Nucleus accumbens (tissue), 56 donors: ENCODE results near the gene CEP85.

Experiments used
- DNase-seq, 56 donors: peaks; one replicate each; lab custom pipeline; 2025; lab: John Stamatoyannopoulos, UW

The CEP85 gene

GRCh38 chr1:26275580-26276431 lies 41.8 kb downstream of the CEP85 start:
- peak in 49 of 56 donors; percentile 14 to 86 (median 58) for DNase-seq

GRCh38 chr1:26276432-26276838 lies 42.4 kb downstream of the CEP85 start:
- DNase-seq = peak in 2 of 56 donors; percentile 24 to 26

- no peak for DNase-seq
Observed at GRCh38 chr1:26277261-26277661, 43.3 kb downstream of the CEP85 start.

- DNase-seq = no peak
Observed at GRCh38 chr1:26277719-26278118, 43.7 kb downstream of the CEP85 start.

- peak in 5 of 56 donors; percentile 17 to 47 (median 21) for DNase-seq
Observed at GRCh38 chr1:26278303-26278702, 44.3 kb downstream of the CEP85 start.

GRCh38 chr1:26278724-26279455 lies 44.9 kb downstream of the CEP85 start:
- DNase-seq = peak in 1 of 56 donors; percentile 16

GRCh38 chr1:26279456-26280332 lies 45.7 kb downstream of the CEP85 start, which contains the start of gene SH3BGRL3:
SH3BGRL3 (plus strand) TSS chr1:26280086; CDS start chr1:26280156, 70 bp downstream.
- DNase-seq = peak in 54 of 56 donors; percentile 30 to 92 (median 74)

- peak in 6 of 56 donors; percentile 44 to 62 (median 51) for DNase-seq
Observed at GRCh38 chr1:26280333-26281042, 46.5 kb downstream of the CEP85 start.

GRCh38 chr1:26281091-26281958 lies 47.3 kb downstream of the CEP85 start:
- no peak for DNase-seq

GRCh38 chr1:26281971-26282370 lies 48.0 kb downstream of the CEP85 start:
- no peak for DNase-seq

- DNase-seq = no peak
Observed at GRCh38 chr1:26282401-26282918, 48.5 kb downstream of the CEP85 start.

- DNase-seq = no peak
Observed at GRCh38 chr1:26283279-26283853, 49.4 kb downstream of the CEP85 start.

GRCh38 chr1:26283871-26284596 lies 50.0 kb downstream of the CEP85 start:
- no peak for DNase-seq

- peak in 44 of 56 donors; percentile 16 to 89 (median 54) for DNase-seq
Observed at GRCh38 chr1:26284597-26285347, 50.8 kb downstream of the CEP85 start.

- no peak for DNase-seq
Observed at GRCh38 chr1:26285366-26286063, 51.5 kb downstream of the CEP85 start.

- no peak for DNase-seq
Observed at GRCh38 chr1:26286064-26286416, 52.0 kb downstream of the CEP85 start.
